Psoas muscle (tissue), 8 donors: ENCODE data around the gene ASIC3. TPM values are rescaled to one million over a fixed set of nuclear protein-coding genes. Genes with fewer than 3 reads are reported as not detected.
A peak's percentile ranks its signal among the peaks of the same experiment; 100 is the strongest.

Experiments used
- ATAC-seq, 4 donors: fragments of 200-7000 bp; cut with Tn5 transposase; one replicate each; pipeline ENCODE4 v1.9.1; 2020; ENCODE audit warnings: moderate library complexity in 3 of 4, mild to moderate bottlenecking in 2 of 4
- DNase-seq, 2 donors: peaks; one replicate each; pipeline ENCODE4 v3.0.0-alpha.2; 2020
- H3K27ac ChIP-seq: fragments of 200-600 bp; one replicate; pipeline ENCODE4 v1.8.0; 2022
- H3K27me3 ChIP-seq, 3 donors: fragments of 200-600 bp in 1 of 3; one replicate each; pipeline versions ENCODE4 v1.6.1 to v1.8.0; 2013 to 2022; ENCODE audit warnings: low read length in 2 of 3, mild to moderate bottlenecking in 2 of 3, moderate library complexity in 1 of 3; ENCODE audit not compliant: insufficient read depth in 3 of 3
- H3K36me3 ChIP-seq, 2 donors: fragments of 200-600 bp in 1 of 2; one replicate each; pipeline versions ENCODE4 v1.6.1 to v1.8.0; 2013 to 2022; ENCODE audit warnings: low read depth in 1 of 2, mild to moderate bottlenecking in 1 of 2, moderate library complexity in 1 of 2; ENCODE audit not compliant: insufficient read depth in 1 of 2
- H3K4me1 ChIP-seq: fragments of 200-600 bp; one replicate; pipeline ENCODE4 v1.8.0; 2022
- H3K4me3 ChIP-seq: fragments of 200-600 bp; one replicate; pipeline ENCODE4 v1.8.0; 2022; ENCODE audit warnings: mild to moderate bottlenecking
- H3K9me3 ChIP-seq: fragments of 200-600 bp; one replicate; pipeline ENCODE4 v1.8.0; 2022
- CTCF ChIP-seq: fragments of 200-600 bp; IDR thresholded peaks from one replicate; pipeline ENCODE4 v1.8.0; 2022; ENCODE audit warnings: antibody characterized with exemption
- WGBS, 3 donors: extraction: QIAGEN DNeasy Blood & Tissue Kit; methylation state at CpG; one replicate each; pipeline versions ENCODE4 v1.1.6 to v1.1.7; 2013; 5-methylcytosine and 5-hydroxymethylcytosine counted together
- intact Hi-C, 2 donors: fragments of 100-400 bp; cut with DNase I; formaldehyde crosslinking; loops; one replicate each; pipeline versions ENCODE4 v1.11.0 to v1.14.2; 2022
- polyA plus RNA-seq, 3 donors: library from polyadenylated mRNA; stranded (reverse); fragments of 200-250 nt; gene quantifications; one replicate each; pipeline ENCODE4 v1.2.3, GENCODE V29; 2013
- total RNA-seq, 4 donors: library from RNA; stranded (reverse); fragmentation: NEBNext Ultra II Directional in 2 of 4; extraction: Animal tissue kit (Norgen Biotek cat#: 25700) in 2 of 4; gene quantifications; one replicate each; pipeline versions ENCODE4 v1.2.1 to v1.2.4, GENCODE V29; 2021 to 2023
- donor health status: healthy with polysubstance abuse.
- donor health status: DM: no; HTN: no; CAD: no; lungs with moderate emphysema.
- donor health status: Bipolar disorder and iron deficiency.
- donor health status: healthy.
- donor health status: DM: yes; HTN: yes; CAD: no.
- donor health status: DM: no; HTN: no; CAD: no.
- donor health status: DM: no; HTN: no; CAD: no.
- donor health status: DM: yes; HTN: yes; CAD: no.

The ASIC3 gene
- total and polyA plus RNA-seq, 7 donors = 1.8 to 6.2 (median 3.0) TPM

- Histone ChIP-seq H3K27ac (no peak overlapping the region), H3K36me3 (peaks cover 5 to 32% of the 10 kb centered on the region in 2 donors), H3K4me3 (peak overlapping the region; percentile 28), H3K4me1 (peaks cover 29% of the 10 kb centered on the region), H3K9me3 (no peaks in the 10 kb centered on the region), H3K27me3 (no peaks in the 10 kb centered on the region)
- no peak for ATAC-seq
- no peak for TF ChIP-seq CTCF
- 77 to 79% (median 77%) methylated on average over 10 to 11 of the region's 11 CpGs for WGBS, 3 donors
- no peak for DNase-seq
- intact Hi-C loops = no loop called here
Observed at GRCh38 chr7:151062111-151062398, 13.7 kb downstream of the ASIC3 start.

DNA sequence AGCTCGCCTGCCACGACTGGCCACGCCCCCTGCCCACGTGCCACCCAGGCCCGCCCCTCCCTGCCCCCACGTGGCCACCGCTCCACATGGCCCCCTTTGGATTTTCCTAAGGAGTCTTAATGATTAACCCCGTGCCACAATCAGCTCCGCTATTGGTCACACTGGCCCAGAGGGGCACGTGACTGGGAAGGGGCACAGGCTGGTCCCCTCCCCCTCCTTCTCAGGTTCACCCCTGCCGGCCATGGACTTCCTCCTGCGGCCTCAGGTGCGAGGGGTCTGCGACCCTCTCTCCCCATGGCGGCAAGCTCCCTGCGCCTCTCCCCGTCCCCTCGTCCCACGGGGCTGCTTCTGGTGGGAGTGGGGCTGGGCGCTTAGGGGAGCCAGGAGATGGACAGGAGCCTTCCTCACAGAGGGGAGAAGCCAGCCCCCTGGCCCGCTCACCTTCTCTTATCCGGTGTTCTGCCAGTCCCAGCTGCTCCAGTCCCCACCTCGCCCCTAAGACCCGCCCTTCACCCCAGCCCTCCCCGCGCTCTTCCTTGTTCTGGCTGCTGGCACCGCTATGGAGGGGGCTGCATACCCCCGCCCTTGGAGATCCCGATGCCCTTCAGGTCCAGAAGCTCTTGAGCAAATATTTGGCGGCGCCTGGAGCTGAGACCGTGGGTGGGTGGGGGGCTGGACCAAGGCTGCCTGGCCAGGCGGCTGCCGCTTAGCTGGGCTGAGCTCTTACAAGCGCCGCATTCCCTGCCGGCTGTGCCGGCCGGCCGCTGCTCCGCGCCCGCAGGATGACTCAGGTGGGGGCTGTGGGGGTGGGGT lies 14.3 kb downstream of the ASIC3 start:
- peaks cover 9 to 37% of the 10 kb centered on the region in 2 donors for H3K36me3 ChIP-seq
- WGBS, 3 donors = 59 to 68% (median 64%) methylated on average over 35 to 43 of the region's 43 CpGs
- peak overlapping the region; percentile 28 for H3K4me3 ChIP-seq
- H3K4me1 ChIP-seq = peaks cover 25% of the 10 kb centered on the region
- intact Hi-C loops = no loop called here
- ATAC-seq = peak; percentile 6 to 30 (median 14)
- peak overlapping the region; percentile 69 for H3K27ac ChIP-seq
- H3K9me3 ChIP-seq = no peaks in the 10 kb centered on the region
- peak in 1 of 2 donors; percentile 63 for DNase-seq
- no peaks in the 10 kb centered on the region for H3K27me3 ChIP-seq
- TF ChIP-seq CTCF = no peak

DNA sequence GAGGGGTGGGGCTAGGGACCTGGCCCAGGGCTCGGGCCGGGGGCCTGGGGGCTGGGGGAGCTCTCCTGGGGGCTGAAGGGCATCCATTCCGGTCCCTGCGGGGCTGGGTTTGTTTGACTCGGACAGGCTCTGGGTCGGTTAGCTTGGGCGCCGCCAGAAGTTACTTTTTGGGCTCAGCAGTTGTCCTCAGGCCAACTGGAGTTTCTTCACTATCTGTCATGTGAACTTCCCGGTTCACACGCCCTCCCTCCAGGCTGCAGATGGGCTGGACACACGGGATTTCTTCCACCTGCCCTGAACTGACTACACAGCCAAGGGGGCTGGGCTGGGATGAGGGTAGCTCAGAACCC lies 14.9 kb downstream of the ASIC3 start:
- 41 to 63% (median 46%) methylated on average over 11 of the region's 11 CpGs for WGBS, 3 donors
- intact Hi-C loops = no loop called here
- DNase-seq = peak; percentile 64 to 71
- H3K4me3 ChIP-seq = peak overlapping the region; percentile 28
- peak overlapping the region; percentile 69 for H3K27ac ChIP-seq
- no peaks in the 10 kb centered on the region for H3K9me3 ChIP-seq
- no peaks in the 10 kb centered on the region for H3K27me3 ChIP-seq
- H3K4me1 ChIP-seq = peaks cover 25% of the 10 kb centered on the region
- H3K36me3 ChIP-seq = peaks cover 12 to 43% of the 10 kb centered on the region in 2 donors
- peak; percentile 7 to 31 (median 15) for ATAC-seq
- no peak for TF ChIP-seq CTCF

GRCh38 chr7:151064454-151064853 lies 16.1 kb downstream of the ASIC3 start:
- no peaks in the 10 kb centered on the region for H3K27me3 ChIP-seq
- TF ChIP-seq CTCF = no peak
- no peaks in the 10 kb centered on the region for H3K9me3 ChIP-seq
- peaks cover 19% of the 10 kb centered on the region for H3K4me1 ChIP-seq
- H3K27ac ChIP-seq = no peak overlapping the region
- peaks cover 12 to 53% of the 10 kb centered on the region in 2 donors for H3K36me3 ChIP-seq
- intact Hi-C loops = no loop called here
- 92 to 97% (median 94%) methylated on average over 15 to 18 of the region's 18 CpGs for WGBS, 3 donors
- ATAC-seq (no peak), DNase-seq (no peak)
- no peak overlapping the region for H3K4me3 ChIP-seq

DNA sequence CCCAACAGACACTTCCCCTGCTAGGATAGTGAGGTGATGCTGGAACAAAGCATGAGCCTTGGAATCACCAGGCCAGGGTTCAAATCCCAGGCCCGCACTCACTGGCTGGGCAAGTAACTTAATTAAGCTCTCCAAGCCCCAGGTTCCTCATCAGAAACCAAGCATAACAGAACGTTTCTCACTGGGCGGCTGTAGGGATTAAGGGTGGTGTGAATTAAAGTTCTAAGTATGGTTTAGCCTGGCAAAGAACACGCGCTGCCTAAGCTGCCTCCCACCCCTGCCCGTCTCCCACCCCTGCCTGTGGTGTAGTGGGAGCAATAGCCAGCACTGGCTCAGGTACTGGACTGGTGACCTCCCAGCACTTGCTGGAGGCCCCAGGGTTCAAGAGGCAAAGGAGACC lies 16.7 kb downstream of the ASIC3 start:
- 85 to 92% (median 88%) methylated on average over 6 of the region's 6 CpGs for WGBS, 3 donors
- Histone ChIP-seq H3K9me3 (no peaks in the 10 kb centered on the region), H3K4me3 (no peak overlapping the region), H3K27ac (no peak overlapping the region), H3K36me3 (peaks cover 12 to 59% of the 10 kb centered on the region in 2 donors), H3K27me3 (no peaks in the 10 kb centered on the region), H3K4me1 (peaks cover 19% of the 10 kb centered on the region)
- intact Hi-C loops = no loop called here
- TF ChIP-seq CTCF = no peak
- ATAC-seq = no peak
- no peak for DNase-seq
